HG03442 (cell line): ENCODE results near the gene FRG1.
"Not testable (repeated sequence)": the region's sequence is repeated elsewhere in the genome, so short reads cannot be mapped to it uniquely, and the experiment has no call there.

ENCODE experiments used
- ATAC-seq: cut with Tn5 transposase; IDR thresholded peaks from one replicate; pipeline ENCODE4 v1.9.1; 2021; ENCODE audit warnings: mild to moderate bottlenecking, moderate library complexity; ENCODE audit not compliant: unreplicated experiment

The FRG1 gene

GRCh38 chr4:189984661-189985060, 44.0 kb downstream of the FRG1 start:
- not testable (repeated sequence) for ATAC-seq

- not testable (repeated sequence) for ATAC-seq
Observed at GRCh38 chr4:189985651-189986243, 45.1 kb downstream of the FRG1 start.

DNA sequence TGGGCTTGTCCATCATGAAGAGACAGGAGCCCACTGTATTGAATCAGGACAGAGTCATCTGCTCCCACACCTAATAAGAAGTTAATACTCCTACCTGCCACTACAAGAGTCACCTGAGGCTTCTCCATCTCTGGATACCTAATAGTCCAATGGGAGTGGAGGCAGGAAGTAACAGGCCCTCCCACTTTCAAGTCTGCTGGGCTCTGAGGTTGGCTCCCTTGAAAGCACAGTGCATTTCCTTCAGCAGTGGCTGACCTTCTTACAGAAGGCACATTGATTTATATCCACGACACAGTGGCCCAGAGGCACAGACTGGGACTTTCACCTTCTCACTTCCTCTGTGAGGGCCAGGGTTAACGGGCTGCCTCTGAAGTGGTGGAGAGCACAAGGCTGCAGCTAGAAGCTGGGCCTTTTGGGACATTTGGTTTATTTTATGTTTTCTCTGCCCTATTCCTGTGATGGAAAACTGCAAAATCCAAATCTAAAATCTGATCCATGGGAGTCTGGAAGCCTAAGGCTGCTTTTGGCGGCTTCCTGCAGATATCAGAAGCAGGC, 48.3 kb downstream of the FRG1 start:
- ATAC-seq, result no peak

DNA sequence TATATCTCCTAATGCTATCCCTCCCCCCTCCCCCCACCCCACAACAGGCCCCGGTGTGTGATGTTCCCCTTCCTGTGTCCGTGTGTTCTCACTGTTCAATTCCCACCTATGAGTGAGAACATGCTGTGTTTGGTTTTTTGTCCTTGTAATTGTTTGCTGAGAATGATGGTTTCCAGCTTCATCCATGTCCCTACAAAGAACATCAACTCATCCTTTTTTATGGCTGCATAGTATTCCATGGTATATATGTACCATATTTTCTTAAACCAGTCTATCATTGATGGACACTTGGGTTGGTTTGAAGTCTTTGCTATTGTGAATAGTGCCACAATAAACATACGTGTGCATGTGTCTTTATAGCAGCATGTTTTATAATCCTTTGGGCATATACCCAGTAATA, 49.3 kb downstream of the FRG1 start:
- ATAC-seq, result not testable (repeated sequence)
